GM21723 (cell line): ENCODE measurements around the gene CDH4.

Experiments used
- ATAC-seq: cut with Tn5 transposase; IDR thresholded peaks from one replicate; pipeline ENCODE4 v1.9.1; 2021; ENCODE audit warnings: mild to moderate bottlenecking, moderate library complexity; ENCODE audit not compliant: unreplicated experiment

CDH4 gene

DNA sequence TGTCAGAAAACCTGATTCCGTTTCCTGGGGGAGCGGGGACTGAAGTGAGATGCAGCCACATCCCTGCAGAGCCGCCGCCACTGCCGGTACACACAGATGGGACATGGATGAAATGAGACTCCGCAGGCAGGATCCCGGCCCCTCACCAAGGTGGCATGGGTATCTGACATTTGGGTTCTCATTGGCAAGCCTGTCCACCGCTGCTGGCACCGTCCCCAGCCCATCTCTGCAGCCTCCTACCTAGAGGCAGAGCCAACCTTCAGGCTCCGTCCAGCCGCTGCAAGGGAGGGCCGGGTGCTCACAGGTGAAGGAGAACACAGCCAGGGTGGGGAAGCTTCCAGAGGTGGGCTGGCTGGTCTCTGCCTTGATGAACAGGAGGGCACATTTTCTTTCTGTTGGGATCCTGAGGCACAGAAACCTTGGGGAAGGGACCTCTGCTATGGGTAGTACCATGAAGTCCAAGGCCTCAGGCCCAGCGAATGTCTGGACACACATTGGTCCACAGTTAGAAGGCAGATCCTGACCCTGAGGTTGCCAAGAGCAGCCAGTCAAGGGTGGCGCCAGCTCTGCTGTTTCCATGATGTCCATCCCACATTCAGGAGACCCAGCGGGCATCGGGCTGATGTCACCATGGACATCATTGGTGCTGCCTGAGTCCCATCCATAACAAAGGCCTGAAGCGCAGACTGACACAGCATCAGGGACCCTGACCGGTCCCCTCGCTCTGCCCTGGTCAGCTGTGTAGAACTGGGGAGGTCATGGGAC, 636.2 kb downstream of the CDH4 start:
- ATAC-seq = no peak

DNA sequence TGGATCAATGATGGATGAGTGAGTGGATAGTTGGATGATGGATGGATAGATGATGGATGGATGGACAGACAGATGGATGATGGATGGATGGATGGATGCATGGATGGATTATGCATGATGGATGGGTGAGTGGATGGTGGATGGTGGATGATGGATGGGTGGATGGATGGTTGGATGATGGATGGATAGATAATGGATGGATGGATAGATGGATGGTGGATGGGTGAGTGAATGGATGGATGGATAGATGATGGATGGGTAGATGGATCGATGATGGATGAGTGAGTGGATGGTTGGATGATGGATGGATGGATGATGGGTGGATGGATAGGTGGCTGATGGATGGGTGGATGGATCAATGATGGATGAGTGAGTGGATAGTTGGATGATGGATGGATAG, 637.6 kb downstream of the CDH4 start:
- ATAC-seq = no peak

DNA sequence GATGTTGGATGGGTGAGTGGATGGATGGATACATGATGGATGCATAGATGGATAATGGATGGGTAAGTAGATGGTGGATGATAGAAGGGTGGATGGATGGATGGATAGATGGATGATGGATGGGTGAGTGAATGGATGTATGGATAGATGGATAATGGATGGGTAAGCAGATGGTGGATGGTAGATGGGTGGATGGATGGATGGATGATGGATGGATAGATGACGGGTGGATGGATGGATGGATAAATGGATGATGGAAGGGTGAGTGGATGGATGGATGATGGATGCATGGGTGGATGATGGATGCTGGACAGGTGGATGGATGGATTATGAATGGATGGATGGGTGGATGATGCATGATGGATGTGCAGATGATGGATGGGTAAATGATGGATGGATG, 638.1 kb downstream of the CDH4 start:
- ATAC-seq = no peak

DNA sequence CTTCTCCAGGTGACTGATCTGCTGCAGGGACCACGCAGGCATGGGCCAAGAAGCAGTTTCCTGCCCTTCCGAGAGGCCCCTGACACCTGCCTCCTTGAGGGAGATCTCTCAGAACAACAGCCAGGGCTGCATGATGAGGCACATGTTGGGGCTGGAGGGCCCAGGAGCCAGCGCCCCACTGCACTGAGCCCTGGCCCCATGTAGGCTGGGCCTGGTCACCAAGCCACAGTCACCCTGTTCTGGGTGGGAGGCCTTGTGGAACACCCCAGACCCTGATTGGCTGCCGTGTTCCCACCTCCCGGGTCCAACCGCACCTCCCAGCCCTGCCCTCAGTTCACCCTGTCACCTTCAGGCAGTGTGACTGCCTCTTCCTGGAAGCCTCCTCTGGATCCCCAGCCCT, 639.4 kb downstream of the CDH4 start:
- no peak for ATAC-seq

DNA sequence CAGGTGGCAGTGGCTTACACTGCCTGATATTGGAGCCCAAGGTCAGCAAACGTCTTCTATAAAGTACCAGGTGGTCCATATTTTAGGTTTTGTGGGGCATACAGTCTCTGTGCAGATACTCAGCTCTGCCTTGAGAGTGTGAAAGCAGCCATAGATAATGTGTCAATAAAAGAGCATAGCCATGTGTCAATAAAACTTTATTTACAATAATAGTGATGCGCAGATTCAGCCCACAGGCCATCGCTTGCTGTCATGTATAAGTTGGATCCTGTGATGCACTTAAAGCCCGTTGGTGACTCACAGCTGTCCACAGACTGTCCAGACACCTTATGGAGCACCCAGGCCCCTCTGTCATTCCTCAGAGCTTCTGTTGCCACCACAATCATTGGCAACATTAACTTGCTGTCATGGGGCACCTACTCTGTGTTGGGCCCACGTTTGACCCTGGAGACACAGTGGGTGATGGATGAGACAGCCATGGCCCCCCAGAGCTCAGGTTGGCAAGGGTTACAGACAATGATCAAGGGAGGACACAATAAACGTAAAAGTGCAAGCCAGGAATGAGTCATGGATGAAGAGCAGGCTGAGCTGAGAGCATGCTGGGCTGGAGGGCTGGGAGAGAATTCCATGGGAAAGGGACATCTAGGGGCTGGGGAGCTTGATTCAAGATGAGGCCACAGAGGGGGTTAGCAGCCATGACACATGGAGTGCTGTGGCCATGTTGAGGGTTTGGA, 640.0 kb downstream of the CDH4 start:
- no peak for ATAC-seq

DNA sequence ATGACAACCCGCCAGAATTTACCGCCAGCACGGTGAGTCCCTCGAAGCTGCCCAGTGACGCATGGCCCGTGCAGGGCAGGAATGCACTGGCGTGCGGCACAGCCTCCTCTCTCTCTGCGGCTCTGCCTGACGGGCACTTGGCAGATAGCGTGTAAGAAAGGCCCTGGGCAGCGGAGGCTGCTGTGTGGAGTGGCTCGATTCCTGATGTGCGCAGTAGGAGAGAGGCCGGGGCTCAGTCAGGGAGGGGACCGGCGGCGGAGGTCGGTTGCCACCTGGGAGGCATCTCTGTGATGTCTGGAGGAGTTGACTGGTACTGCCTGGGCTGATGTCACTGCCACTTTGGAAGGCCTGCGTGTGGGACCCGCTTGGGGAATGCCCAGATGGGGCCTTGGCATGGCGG, 643.0 kb downstream of the CDH4 start:
- ATAC-seq = no peak

DNA sequence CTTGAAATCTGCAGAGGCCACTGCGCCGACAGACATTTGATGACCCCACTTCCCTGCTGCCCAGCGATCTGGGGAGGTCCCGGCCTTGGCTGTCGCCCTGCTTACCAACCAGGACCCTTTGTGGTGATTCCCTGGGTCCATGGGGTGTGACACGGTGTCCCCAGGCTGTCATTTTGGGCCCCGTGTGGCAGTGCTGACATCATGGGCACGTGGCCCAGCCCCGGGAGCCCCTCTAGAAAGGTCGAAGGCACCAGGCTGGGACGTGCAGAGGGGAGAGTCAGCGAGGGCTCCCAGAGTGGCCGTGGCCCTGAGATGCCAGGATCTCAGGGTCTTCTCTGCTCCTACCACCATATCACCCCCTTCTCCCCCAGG, 643.6 kb downstream of the CDH4 start:
- no peak for ATAC-seq

DNA sequence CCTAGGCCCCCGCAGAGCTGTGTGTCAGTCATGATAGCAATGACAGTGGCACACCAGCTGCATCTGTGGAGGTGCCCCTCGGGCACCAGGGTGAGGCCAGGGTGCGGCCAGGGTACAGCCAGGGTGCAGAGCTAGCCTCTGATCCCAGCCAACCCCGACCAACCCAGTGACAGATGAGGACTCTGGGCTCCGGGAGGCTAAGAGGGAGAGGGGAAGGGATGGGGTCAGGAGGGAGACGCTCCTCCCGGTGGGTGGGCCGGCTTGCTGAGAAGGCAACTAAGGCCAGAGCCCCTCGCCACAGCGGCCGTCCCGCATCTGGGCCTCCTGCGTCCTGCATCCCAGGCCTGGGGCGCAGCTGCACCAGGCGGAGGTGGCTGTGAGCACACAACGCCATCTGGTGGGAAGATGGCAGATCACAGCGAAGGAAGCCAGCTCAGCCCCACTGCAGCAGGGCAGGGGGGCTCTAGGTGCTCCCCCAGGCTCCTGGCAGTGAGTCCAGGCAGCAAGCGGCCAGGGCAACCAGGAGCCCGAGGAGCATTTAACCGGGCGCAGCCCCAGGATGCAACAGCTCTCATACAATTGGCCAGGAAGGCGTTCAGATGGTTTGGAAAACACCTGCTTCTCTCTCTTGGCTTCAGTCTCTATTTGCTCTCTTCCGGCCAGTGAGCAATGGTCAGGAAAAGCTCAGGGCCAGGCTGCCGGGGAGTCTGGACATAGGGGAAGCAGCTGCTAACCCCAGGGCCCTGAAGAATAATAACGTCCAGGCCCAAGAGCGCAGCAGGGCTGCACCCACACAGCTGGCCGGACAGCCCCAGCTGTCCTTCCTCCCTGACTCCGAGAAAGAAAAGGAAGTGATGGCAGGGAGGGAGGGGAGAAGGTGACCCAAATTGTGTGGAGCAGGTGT, 644.2 kb downstream of the CDH4 start:
- ATAC-seq = no peak

DNA sequence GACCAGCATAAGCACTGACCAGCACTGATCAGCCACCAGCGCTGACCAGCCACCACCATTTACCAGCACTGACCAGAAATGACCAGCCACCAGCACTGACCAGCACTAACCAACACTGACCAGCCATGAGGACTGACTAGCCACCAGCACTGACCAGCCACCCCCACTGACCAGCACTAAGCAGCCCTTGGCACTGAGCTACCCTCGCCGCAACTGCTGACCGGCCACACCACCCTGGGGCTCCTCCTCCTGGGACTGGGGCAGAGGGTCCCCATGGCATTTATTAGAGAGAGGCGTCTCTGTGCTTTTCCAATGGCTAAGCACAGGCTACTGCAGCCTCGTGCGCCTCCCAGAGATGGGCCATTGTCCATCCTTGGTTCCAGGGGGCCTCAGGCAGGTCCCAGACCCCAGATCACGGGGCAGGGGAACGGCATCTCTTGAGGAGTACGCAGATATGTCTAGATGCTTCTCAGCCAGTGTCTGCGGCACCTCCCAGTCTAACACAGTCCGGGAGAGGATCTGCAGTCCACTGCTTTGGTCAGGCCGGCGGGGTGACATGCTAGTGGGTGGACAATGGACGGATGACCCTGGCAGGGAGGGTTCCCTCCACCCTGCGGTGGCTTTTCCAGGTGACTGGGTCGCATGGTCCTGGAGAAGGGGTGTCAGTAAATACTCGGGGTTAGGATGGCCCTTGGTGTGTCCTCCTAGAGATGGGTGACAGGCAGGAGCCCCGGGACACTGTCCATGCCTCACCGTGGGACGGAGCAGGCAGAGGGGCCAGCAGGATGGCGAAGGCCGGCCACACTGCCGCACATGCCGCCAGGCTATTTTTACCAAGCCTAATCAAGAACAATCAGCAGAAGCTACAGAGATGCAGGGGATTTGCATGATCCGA, 645.6 kb downstream of the CDH4 start:
- no peak for ATAC-seq

DNA sequence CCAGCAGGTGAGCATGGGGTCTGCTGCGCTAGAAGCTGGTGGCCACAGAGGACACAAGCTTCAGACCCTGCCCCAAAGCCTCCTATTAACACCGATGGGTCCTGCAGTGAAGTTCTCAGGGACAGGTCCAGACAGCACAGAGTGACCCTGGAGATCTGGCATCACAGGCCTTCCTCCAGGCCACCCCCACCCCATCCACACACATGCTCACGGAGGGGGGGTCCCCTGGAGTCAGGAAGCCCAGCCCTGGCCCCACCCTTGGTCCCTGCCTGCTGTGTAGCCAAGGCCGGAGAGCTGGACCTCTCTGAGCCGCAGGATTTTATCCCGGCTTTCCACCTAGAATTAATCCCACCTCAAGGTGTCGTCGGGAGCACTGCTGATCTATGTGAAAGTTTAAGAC, 646.3 kb downstream of the CDH4 start:
- ATAC-seq = no peak

DNA sequence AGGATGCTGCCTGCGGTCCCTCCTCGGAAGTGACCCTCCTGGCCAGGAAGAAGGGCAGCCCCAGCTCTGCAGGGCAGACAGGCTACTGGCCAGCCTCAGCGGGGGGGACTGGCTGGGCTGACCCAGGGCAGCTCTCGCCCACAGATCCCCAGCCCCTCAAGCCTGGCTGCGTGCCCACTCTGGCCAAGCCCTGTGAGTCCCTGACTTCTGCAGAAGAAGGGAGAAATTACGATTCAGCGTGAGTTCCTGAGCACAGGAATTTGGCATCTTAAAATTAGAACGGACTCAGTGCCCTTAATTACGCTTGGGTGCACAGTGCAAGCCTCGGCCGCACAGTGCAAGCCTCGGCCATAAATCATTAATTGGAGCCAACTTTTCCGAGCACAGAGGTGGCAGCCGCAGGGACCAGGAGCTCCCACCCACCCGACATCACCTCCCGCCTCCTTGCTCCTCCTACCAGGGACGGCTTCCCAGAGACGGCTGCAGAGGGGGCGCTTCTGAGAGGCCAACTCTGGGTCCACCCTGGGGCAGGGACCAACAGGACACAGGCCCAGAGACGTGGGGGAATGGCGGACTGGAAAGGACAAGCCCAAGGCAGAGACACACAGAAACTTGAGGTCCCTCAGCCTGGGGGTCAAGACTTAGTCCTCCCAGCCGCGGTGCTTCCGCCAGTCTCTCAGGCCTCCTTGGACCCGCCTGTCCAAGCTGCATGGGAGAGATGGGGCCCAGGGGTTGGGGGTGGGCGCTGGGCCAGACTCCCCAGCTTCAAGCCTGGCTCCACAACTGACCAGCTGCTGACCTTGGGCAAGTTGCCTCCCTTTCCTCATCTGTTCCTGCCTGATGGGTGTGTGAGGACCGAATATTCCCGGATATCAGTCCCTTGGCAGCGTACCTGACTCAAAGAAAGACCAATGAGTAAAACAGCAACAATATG, 648.2 kb downstream of the CDH4 start:
- no peak for ATAC-seq

DNA sequence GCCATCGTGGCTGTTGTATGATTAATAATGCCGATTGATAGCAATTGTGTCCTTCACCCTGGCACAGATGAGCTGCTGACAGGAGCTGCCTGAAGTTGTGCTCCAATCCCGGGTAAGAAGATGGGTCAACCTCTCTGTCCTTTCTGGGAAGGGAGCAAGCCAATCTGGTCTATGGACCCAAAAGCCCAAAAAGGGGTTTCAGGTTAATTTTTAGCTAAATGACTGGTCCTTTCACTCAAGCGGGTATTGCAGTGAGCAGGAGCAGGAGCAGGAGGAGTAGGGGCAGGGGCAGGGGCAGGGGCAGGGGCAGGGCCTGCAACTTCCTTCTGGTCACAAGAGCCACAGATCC, 648.9 kb downstream of the CDH4 start:
- no peak for ATAC-seq

DNA sequence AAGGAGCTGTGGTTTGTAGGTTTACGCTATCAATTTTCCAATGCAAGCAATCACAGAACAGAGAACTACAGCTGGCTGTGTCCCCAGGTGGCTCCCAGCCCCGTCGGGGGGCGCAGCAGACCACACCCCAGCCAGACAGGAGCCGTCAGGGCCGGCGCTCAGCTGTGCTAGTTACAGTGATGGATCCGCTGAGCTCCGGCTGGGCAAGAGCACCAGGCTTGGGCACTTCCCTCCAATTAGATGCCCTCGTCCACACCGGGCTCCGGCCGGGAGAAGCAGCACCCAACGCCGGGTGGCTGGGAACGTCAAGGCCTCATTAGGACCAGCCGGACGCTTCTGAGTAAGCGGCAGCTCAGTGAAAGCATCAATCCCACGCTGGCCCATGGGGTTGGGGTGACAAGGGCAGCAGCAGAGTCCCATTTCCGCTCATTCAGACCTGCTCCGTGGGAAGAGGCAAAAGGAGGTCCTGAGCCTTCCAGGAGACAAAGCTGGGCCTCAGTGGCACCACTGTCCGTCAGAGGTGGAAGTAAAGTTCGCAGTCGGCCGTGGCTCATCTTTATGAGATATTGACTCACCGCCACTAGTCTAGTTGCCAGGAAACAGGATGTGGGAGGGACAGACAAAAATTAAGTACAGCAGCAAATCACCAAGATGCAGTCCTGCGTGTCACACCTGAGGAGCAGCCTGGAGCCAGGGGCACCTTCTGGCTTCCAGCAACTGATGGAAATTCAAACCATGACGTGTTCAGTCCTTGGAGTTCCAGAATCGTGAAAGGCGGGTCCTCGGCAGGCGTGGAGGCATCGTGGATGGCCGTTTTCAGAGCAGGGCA, 649.5 kb downstream of the CDH4 start:
- no peak for ATAC-seq

DNA sequence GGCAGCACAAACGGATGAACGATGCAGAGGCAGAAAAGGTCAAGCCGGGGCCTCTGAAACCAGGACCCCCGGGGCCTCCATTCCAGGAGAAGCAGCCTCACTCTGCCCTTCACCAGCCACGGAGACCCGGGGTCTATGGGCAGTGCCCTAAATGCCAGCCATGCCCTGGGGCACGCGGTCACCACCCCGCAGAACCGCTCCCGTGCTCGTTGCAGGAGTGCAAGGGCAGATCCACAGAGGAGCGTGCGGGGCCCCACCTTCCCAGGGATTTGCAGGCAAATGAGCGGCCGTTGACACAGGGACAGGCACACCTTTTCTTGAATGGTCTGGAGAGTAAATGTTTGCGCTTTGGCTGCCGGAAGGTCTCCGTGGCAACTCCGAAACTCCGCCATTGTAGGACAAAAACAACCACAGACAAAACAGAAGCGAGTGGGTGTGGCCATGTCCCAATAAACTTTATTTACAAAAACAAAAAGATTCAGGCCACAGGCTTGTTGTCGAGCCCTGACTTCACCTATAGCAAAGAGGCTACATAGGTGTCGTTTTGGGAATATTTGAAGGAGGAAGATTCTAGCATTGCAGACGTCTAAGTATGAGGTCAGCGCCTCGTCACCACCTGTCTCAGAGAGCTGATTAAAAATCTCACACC, 650.3 kb downstream of the CDH4 start:
- ATAC-seq = no peak

DNA sequence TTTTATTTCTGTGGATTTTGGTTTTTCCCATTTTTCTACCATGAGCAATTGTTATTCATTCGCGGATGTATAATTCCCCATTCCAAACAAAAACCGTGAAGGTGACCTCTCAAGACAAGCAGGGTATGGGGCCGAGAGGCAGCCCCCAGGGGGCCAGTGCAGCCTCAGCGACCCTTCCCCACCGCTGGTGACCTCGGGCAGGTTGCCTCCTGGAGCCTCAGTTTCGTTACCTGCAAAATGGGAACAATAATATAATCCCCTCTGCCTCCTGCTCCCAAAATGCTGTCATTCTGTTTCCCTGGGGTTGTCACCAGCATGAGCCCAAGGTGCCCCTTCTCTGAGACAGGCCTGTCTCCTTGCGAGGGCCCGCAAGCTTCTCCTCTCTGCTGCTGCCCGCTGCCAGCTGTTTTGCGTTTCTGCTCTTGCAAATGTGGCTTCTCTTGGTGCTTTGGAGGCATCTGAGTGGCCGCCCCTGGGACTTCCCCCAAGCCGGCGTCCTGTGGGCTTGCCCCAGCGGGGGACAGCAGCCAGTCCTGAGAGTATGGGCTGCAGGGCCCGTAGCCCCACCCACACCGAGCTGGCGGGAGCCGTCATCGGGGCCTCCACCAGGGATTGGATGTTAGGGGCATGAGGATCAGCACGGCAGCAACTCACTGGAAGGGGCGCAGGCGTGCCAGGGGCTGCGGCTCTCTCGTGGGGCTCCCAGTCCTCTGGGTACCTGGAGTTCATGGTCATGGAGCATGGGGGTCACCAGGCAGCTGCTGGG, 651.7 kb downstream of the CDH4 start:
- no peak for ATAC-seq

DNA sequence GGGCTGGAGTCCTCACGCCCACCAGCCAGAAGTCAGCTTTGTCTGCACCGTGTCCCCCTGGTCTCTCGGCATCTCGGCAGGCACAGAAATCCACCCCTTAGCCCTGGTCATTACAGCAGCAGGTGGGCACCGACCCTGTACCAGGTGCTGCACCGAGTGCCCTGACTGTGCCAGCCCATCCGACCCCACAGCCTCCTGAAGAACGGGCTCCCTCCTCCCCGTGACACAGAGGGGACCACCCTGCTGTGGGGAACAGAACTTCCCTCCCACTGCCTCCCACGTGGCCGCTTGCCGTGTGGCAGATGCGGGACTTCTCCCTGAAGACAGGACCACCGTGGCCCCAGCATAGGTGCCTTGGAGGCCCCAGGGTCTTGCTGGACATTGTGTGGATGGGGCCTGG, 652.4 kb downstream of the CDH4 start:
- ATAC-seq = no peak

DNA sequence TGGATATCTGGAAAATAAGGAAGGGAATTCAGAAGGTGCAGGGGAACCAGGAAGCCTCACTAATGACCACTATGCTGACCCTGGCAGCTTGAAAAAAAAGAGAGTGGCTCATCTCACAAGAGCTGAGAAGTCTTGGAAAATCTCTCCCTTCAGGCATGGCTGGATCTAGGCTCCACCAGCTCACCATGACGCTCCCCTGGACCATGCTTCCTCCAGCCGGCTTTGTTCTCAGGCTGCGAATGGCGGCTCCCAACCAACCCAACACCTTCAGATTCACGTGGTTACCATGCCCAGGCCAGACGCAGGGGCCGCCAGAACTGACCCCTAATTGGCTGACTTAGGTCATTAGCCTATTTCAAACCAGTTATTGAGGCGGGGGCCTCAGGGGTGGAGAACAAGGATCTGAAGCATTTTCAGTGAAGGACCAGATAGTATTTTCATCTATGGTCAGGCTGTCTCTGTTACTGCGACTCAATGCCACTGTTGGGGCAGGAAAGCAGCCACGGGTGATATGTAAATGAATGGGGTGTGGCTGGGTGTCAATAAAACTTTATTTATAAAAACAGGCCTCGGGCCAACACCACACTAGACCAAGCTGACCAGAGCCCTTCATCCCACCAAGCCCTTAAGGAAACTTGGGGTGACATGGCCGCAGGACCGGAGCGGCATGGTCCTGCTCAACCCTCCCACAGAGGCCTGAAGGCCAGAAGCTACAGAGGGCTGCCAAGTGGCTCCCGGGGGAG, 653.9 kb downstream of the CDH4 start:
- ATAC-seq = no peak
